ENCODE measurements around the gene SMIM21. TPM values are rescaled to one million over a fixed set of nuclear protein-coding genes. Genes with fewer than 3 reads are reported as not detected.

The SMIM21 gene
- total and polyA plus RNA-seq, 9 donors: not detected

DNA sequence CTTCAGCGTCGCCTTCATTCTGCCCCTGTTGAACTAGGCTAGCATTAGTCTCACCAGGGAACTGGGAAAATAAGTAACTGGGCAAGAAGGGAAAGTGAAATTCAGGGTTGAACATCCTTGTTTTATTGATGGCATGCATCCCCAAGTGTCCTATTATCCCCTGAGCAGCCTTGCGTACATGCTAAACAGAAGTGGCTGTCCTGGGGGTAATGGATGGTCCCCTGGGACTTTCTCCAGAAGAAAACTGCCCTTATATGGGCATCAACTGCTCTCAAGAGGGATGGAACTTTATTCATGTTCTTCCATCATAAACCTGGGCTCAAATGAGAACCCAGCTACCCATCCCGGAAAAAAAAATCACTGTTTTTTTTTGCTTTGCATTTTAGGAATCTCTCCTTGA lies 11.8 kb upstream of the SMIM21 start:
- H3K27ac ChIP-seq: no peak overlapping the region
- no peak for TF ChIP-seq CTCF (IDR thresholded peaks at IDR 0.05)
- H3K27me3 ChIP-seq: no peaks in the 10 kb centered on the region
- no peak overlapping the region for H3K4me3 ChIP-seq
- no peaks in the 10 kb centered on the region for H3K36me3 ChIP-seq
- intact Hi-C loops (cut with DNase I): no loop called here
- H3K4me1 ChIP-seq (ENCODE audit: insufficient read depth): no peaks in the 10 kb centered on the region
- no peak for DNase-seq
- 90 to 93% (median 91%) methylated on average over 4 of the region's 4 CpGs for WGBS, 3 donors
- H3K9me3 ChIP-seq: no peaks in the 10 kb centered on the region

GRCh38 chr18:75438891-75439290 lies 11.4 kb upstream of the SMIM21 start:
- no peak for DNase-seq
- 26 to 34% (median 27%) methylated on average over 3 of the region's 3 CpGs for WGBS, 3 donors
- Histone ChIP-seq H3K9me3 (no peaks in the 10 kb centered on the region), H3K4me1 (ENCODE audit: insufficient read depth) (no peaks in the 10 kb centered on the region), H3K4me3 (no peak overlapping the region), H3K36me3 (no peaks in the 10 kb centered on the region), H3K27ac (no peak overlapping the region), H3K27me3 (no peaks in the 10 kb centered on the region)
- intact Hi-C loops (cut with DNase I): no loop called here
- TF ChIP-seq CTCF (IDR thresholded peaks at IDR 0.05) (no peak), EP300 (IDR thresholded peaks at IDR 0.05) (no peak), POLR2A (IDR thresholded peaks at IDR 0.05) (no peak)

- H3K36me3 ChIP-seq: no peaks in the 10 kb centered on the region
- H3K27ac ChIP-seq: no peak overlapping the region
- no peak for DNase-seq
- no peaks in the 10 kb centered on the region for H3K27me3 ChIP-seq
- WGBS, 3 donors: 74 to 82% (median 76%) methylated on average over 3 of the region's 3 CpGs
- no peak overlapping the region for H3K4me3 ChIP-seq
- TF ChIP-seq EP300 (IDR thresholded peaks at IDR 0.05): no peak
- no peak for TF ChIP-seq CTCF (IDR thresholded peaks at IDR 0.05)
- no peak for TF ChIP-seq POLR2A (IDR thresholded peaks at IDR 0.05)
- no peaks in the 10 kb centered on the region for H3K4me1 ChIP-seq (ENCODE audit: insufficient read depth)
- H3K9me3 ChIP-seq: no peaks in the 10 kb centered on the region
- intact Hi-C loops (cut with DNase I): no loop called here
Observed at GRCh38 chr18:75437979-75438378, 10.5 kb upstream of the SMIM21 start.

DNA sequence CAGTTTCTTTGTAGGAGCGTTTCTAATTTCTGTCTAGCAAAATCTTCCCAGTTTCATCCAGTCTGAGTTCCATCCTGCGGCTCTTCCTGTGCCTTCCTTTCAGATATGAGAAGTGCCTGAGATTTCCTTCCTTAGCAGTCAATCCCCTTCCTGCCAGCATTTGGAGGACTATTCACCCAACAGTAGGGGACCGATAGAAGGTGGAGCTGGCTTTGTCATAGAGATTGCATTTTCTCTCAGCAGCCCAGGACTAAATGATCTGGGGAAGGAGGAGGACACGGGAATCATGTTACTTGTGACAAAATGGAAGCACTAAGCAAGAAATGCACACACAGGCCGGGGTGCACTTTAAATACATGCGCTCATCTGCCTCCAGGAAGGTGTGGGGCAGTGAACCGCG lies 5.6 kb upstream of the SMIM21 start:
- WGBS, 3 donors: 83 to 87% (median 85%) methylated on average over 8 of the region's 8 CpGs
- intact Hi-C loops (cut with DNase I): no loop called here
- no peak for DNase-seq
- H3K4me3 ChIP-seq: no peak overlapping the region
- no peaks in the 10 kb centered on the region for H3K36me3 ChIP-seq
- no peak for TF ChIP-seq CTCF (IDR thresholded peaks at IDR 0.05)
- no peak for TF ChIP-seq EP300 (IDR thresholded peaks at IDR 0.05)
- no peak for TF ChIP-seq POLR2A (IDR thresholded peaks at IDR 0.05)
- no peak overlapping the region for H3K27ac ChIP-seq
- H3K4me1 ChIP-seq (ENCODE audit: insufficient read depth): no peaks in the 10 kb centered on the region
- H3K9me3 ChIP-seq: no peaks in the 10 kb centered on the region
- H3K27me3 ChIP-seq: no peaks in the 10 kb centered on the region

GRCh38 chr18:75429975-75430374 lies 2.5 kb upstream of the SMIM21 start:
- H3K4me3 ChIP-seq: no peak overlapping the region
- 91% methylated on average over 9 of the region's 9 CpGs for WGBS, 3 donors
- TF ChIP-seq EP300 (IDR thresholded peaks at IDR 0.05): no peak
- TF ChIP-seq POLR2A (IDR thresholded peaks at IDR 0.05): no peak
- no peak for TF ChIP-seq CTCF (IDR thresholded peaks at IDR 0.05)
- H3K9me3 ChIP-seq: no peaks in the 10 kb centered on the region
- H3K27ac ChIP-seq: no peak overlapping the region
- H3K27me3 ChIP-seq: no peaks in the 10 kb centered on the region
- intact Hi-C loops (cut with DNase I): no loop called here
- DNase-seq: no peak
- no peaks in the 10 kb centered on the region for H3K4me1 ChIP-seq (ENCODE audit: insufficient read depth)
- no peaks in the 10 kb centered on the region for H3K36me3 ChIP-seq
